GM18511 (cell line): ENCODE data around the gene NCF2.
"Not testable (repeated sequence)": the region's sequence is repeated elsewhere in the genome, so short reads cannot be mapped to it uniquely, and the experiment has no call there.

Experiments
- ATAC-seq: cut with Tn5 transposase; IDR thresholded peaks from one replicate; pipeline ENCODE4 v1.9.1; 2021; ENCODE audit warnings: mild to moderate bottlenecking, moderate library complexity; ENCODE audit not compliant: unreplicated experiment

NCF2 gene, protein sequence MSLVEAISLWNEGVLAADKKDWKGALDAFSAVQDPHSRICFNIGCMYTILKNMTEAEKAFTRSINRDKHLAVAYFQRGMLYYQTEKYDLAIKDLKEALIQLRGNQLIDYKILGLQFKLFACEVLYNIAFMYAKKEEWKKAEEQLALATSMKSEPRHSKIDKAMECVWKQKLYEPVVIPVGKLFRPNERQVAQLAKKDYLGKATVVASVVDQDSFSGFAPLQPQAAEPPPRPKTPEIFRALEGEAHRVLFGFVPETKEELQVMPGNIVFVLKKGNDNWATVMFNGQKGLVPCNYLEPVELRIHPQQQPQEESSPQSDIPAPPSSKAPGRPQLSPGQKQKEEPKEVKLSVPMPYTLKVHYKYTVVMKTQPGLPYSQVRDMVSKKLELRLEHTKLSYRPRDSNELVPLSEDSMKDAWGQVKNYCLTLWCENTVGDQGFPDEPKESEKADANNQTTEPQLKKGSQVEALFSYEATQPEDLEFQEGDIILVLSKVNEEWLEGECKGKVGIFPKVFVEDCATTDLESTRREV

DNA sequence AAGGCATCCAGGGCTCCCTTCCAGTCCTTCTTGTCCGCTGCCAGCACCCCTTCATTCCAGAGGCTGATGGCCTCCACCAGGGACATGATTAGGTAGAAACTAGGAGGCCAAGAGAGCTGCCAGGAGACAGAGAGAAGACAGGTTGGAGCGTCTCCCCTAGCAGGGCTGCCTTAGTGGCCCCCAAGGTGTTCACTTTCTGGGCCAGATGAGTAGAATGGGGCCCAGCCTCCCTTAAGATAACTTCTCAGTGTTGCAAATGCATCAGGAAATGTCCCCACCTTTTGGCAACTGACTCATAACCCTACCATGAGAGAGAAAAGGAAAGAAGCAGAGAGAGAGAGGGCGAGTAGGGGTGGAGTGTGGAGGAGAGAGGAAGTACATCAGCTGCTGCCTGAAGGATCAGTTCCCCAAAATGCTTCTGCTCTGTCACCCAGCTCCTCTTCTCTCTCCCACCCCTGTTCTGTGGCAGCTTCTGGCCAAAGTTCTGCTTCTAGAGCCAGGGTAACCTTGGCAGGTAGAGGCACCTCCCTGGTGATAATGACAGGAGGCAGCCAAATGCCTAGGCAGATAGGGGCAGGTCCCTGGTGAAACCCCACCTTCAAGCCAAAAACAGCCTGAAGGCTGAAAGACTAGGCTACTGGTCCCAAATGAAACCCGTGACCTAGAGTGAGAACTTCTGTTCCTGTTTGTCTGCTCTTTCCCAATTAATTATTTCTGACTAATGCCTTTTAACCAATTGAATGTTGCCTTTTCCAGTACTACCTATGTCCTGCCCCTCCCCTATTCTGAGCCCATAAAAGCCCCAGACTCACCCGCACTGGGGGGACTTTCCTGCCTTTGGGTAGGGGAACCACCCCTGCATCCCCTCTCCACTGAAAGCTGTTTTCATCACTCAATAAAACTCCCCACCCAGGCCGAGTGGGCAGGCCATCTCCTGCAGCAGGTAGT lies at the start of gene NCF2:
Gene NCF2 (minus strand): TSS at position 216 of the 948 bp plus-strand sequence. CDS start 130 bp downstream, at position 86.
- ATAC-seq, result peak; percentile 76

DNA sequence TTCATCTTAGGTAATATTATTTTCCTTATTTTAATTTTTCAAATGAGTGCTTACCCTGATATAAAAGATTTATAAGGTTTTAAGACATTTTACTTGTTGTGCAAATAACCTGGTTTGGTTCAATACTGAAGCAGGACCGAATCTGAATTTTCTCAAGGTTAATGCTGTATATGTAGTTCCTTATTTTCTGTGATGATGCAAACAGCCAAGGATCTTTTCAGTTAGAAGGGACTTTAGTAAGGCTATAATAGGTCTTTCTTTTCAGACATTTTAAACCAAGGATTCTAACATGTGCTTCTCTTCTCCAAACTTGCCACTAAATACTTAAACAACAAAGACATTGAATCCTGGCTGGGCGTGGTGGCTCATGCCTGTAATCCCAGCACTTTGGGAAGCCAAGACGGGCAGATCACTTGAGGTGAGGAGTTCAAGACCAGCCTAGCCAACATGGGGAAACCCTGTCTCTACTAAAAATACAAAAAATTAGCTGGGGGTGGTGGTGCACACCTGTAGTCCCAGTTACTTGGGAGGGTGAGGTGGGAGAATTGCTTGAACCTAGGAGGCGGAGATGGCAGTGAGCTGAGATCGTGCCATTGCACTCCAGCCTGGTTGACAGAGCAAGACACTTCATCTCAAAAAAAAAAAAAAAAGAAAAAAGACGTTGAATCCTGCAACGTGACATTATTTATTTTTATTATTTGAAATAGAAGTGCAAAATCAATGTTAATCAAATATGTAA lies 48.6 kb upstream of the NCF2 start:
- ATAC-seq, result no peak

DNA sequence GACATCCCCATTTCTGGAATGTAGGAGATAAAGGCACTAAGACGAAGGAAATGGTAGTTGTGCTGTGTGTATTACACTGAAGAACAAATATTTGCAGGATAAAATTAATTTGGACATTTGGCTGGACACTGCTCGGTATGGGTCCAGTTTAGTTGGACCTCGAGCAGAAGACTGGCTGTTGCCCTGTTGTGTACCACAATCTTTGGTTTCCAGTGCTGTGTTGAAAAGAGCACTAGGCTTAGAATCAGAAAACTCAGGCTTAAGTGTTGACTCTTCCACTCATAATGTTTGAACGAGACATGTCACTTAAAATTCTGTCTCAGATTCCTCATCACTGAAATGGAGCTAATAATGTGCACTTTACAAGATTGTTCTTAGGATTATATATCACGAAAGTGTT lies 46.5 kb upstream of the NCF2 start:
- no peak for ATAC-seq

DNA sequence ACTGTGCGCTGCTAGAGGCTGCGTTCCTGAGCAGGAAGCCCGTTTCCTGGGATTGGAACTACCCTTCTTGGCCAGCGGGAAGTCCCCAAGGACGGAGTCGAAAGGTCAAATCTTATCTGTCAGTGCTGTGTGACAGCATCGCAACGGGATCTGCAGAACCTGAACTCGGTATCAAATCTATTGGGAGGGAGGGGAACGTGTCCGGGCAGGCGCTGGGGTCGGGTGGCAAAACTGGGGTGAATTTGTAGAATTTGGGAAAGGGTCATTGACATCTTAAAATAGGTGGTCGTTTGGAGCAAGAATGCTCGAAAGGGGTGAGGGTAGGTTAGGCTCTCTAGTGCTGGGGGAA lies 46.0 kb upstream of the NCF2 start:
- no peak for ATAC-seq

DNA sequence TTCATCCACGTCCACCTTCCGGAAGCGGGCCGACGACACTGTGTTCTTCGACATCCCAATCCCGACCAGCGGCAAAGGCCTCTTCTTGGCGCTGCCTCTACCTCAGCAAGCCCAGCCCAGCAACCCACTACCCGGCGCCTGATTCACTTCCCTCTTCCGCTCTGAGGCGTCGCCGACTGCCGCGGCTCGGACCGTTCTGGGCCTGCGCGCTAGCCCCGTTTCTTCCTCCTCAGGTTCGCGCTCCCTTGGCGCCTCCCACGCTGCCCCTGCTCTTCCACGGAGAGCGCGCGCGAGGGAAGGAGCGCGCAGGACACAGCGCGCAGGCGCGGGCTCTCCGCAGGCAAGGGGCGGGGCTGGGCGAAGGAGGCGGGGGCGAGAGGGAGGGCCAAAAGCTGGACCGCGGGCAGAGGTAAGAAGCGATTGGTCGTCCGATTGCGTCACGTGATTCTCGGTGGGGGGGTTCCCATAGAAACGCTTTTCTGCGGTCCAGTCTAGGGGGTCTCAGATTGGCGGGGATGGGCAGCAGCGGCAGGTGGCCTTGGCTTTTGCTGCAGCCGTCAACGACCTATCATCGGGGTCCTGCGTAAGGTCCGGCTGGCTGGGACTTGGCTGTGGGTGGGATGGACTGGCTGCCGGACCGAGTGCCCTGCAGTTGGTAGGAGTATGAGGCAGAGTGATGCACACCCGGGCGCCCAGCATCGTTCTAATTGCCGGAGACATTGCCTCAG lies 45.5 kb upstream of the NCF2 start, which contains the start of gene ARPC5:
Gene ARPC5 (minus strand): TSS at position 178 of the 728 bp plus-strand sequence. CDS start 124 bp downstream, at position 54.
- ATAC-seq, result peak; percentile 86

DNA sequence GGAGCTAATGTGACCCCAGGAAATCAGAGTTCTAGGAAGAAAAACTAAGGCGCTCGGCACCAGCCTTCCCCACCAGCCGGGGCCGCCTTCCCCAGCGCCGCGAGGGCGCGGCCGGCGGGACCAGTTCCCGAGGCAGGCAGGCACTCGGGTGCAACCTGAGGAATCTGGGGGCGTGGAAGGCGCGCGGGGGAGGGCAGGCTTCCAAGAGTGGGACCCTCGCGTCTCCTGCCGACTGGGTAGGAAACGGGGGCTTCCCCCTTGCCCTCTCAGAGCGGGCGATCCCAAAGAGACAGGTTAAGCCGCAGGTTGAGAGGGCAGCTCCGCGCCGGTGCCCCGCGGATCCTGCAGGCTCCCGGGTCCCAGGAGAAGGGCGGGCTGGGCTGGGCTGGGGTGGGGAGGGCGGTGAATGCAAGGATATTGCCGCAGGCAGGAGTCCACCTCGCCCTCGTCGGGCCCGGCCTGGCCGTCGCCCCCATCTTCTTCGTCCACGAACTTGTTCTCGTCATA lies 44.9 kb upstream of the NCF2 start:
- ATAC-seq, result peak; percentile 9

DNA sequence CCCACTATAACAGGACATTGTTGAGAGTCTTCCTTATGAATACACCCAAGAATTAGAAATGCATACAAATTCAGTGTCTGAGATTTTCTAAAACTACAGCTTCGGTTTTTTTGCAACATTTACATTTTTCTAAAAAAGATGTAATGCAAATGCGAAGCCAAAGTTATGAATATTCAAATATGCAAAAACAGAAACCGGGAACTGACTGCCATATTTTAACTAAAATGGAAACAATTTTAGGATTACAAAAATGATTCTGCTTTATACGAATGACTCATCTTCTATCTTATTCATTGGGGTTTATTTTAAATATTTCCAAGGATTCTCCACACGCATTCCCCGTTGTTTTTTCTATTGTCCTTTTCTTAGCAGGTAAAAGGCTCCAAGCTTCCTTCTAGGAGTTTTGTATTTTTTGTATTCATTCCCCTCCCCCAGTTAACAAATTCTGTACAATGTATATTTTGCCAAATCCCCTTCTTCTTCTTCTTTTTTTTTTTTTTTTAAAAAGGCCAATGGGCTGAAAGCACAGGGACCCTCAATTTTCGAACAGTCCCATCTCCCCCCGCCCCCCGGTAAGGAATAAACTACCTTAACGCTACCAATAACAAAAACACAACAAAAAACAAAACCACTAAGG lies 44.3 kb upstream of the NCF2 start:
- ATAC-seq, result no peak

DNA sequence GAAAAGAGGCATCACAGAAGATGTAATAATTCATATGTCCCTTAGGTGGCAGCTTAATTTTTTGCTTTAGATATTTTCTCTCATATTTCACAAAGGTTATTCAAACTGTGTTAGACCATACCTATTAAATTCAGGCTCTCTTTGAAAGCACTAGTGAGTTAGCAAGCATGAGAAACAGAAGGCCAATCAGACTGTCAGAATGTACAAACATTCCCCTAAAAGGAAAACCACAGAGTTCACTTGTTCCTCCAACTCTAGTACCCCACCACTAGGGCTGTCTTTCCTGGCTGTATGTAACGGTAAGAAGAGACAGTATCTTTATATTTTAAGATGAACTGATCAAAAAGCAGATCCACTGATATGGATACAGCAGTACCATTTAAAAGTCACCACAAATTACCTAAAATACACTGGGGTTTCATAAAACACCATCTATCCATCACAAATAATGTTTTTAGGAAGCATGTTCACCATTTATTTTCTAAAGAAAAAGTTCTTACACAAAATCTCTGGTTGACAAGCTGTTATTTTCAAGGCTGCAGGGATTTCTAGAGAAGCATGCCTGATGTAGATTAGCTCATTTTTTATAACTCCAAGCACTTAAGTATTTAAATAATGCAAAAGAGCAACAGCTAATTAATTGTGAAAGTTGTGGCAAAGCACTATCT lies 43.6 kb upstream of the NCF2 start:
- peak; percentile 45 for ATAC-seq

DNA sequence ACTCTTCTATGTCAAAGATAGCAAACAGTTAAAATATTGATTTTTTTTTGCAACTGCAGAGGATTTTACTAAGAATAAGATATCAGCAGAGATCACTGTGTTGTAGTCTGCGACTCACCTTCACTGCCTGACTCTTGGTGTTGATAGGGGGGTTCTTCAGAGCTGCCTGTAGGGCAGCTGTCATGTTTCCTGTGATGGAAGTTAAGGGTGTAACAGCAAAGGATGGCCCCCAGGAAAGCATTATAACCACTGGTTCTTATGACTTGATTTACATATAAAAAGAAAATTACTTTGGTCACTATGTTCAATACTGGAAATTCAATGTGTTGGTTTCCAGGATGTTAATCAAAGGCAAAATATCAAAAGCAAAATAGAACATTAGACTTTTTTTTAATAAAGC lies 42.7 kb upstream of the NCF2 start:
- ATAC-seq, result no peak

DNA sequence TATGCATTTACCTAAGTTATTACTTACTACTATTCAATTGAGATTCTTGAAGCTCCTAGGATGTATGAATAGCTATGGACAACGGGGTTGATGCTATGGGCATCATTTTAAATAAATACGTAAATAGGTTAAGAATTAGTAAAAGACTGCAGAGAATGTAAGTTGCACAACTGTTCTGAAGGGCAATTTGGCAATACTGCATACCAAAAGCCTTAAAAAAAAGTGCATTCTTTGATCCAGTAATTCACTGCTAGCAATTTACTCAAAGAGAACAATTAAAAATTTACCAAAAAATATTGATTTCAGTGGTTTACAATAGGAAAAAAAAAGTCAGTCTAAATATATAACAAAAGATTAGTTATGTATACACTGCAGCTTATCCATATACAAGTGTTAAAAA lies 41.9 kb upstream of the NCF2 start:
- ATAC-seq, result no peak

DNA sequence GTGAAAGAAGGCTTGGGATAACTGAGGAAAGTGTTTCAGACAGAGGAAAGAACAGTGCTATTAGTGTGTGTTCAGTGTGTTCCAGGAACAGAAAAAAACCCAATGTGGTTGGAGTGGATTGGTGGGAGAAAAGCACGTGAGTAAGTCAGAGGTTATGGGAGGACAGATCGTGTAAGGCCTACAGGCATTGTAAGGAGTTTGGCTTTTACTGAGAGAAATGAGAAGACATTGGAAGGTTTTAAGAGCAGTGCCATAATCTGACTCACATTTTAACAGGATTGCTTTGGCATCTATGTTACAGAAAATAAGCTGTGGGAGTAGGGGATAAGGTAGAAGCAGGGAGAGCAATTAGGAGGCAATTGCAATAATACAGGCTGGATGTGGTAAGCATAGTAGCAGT lies 40.5 kb upstream of the NCF2 start:
- ATAC-seq, result no peak

DNA sequence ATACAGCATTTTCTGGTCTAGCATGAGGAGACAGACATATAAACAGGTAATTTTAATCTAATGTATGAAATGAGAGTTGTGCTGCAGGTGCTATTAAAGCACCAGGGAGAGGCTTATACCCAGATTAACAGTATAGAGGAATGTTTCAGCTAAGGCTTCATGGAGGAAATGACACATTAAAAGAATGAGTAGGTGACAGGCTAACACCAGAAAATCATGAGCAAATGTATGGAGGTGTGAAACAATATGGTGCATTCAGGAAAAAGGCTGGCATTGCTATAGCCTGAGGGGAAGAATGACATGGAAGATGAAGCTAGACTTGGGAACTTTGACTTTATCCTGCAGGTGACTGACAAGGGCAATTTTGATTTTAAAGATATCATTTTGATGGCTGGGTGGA lies 38.3 kb upstream of the NCF2 start:
- no peak for ATAC-seq

DNA sequence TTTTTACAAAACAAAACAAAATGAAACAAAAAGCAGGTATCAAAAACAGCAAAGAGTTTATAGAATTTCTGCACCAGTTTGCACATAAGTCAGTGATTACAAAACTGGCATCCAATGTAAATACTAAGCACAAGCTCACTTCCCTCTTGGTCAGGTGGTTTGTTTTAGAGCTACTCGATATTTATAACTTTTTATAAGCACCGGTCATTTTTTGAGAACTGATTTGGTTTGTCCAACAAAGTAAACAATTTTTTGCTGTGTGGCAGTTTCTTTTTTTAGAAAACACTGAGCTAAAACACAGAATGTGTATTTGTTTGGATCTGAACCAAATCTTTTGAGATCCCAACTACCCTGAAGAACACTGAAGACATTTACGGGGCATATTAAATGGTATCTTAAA lies 36.0 kb upstream of the NCF2 start:
- not testable (repeated sequence) for ATAC-seq

DNA sequence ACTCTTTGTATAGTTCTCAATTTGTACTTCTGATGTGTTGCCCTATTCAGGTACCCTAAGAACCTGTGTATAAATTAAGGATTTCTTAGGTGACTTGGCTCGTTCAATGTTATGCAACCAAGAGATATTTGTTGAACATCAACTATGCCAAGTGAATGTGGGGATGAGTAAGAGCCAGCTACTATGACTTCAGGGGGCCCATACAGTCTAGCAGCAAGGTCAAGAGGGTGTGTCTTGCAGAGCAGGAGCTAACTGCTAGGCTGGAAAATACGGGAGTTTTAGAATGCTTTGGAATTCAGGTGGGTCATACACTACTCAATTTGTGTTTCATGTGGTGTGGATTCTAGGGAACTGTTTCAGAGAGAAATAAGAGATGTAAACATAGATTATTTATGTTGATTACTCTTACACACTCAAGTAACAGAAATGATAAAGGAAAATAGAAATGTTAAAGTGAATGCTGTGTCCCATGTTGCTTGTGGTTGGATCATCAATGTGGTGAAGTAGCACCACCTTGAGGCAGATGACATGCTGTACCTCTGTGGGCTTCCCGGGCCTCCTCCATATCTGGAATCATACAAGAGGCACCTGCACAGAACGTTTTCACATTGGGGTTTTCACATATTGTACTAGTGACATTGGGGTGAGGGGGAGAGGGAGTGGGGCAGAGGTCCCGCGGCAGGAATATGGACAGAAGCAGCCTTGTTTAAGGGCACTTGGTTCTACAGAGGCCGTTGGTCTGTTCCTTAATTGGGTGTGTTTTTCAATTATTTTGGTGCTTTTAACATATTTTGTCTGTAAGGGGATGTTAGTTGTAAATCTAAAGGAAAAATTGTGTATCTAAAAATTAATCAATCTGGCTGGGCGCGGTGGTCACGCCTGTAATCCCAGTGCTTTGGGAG lies 32.9 kb upstream of the NCF2 start:
- ATAC-seq, result peak; percentile 91

DNA sequence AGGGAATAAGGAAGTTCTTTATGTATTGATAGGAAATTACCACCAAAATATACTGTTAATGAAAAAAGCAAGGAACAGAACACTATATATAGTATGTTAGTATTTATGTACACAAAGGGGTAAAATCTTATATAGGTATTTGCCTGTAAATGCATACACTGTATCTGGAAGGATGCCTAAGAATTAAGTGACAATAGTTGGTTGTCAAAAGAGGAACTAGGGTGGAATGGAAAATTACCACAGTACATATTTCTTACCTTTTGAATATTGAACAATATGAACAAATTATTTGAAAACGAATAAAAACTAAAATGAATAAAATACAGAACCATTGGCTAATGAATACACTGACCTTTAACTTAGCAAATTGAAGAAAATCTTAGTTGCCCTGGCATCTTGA lies 31.8 kb upstream of the NCF2 start:
- no peak for ATAC-seq

DNA sequence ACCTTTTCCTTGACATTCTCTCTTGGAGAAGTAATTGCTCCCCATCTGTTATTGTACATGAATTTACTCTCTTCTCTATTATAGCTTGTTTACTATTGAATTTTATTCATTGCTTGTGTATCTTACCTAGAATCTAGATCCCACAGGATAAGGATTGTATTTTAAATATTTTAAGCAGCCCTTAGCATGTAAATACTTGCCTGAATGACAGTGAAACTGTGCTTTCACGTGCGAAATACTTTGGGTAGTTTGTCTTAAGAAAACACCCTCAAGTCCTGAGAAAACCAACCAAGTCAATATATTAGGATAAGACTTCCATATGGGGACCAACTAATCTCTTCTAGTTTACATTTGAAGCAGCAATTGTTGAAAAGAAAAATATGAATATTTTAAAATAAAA lies 30.1 kb upstream of the NCF2 start:
- ATAC-seq, result no peak

DNA sequence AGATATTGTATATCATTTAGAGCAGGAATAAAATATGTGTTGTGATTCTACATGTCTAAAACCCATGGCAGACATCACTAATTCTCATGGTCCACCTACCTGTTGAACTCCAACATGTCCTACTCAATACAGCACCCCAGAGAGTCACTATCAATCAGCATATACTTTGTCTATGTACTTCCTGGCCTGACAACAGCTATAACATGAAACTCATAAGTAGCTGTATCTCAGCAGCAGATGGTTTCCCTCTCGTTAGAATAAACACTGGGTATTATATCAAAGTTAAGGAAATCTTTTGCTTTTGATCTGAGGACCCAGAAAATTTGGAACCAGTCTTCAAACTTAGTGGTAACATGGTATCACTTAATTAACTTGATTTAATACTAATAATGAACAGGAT lies 29.5 kb upstream of the NCF2 start:
- ATAC-seq, result no peak

DNA sequence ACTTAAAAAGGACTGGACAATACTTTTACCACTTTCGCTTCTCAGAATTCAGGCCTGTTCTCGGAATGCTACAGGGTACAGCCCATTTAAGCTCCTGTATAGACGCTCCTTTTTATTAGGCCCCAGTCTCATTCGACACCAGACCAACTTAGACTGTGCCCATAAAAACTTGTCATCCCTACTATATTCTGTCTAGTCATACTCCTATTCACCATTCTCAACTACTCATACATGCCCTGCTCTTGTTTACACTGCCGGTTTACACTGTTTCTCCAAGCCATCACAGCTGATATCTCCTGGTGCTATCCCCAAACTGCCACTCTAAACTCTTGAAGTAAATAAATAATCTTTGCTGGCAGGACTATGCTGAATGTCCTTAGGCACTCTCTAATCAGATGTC lies 27.9 kb upstream of the NCF2 start:
- ATAC-seq, result not testable (repeated sequence)
